NCI-H2227 (cell line): ENCODE measurements around the gene KIAA0513.
"Not testable (repeated sequence)": the region's sequence is repeated elsewhere in the genome, so short reads cannot be mapped to it uniquely, and the experiment has no call there.

Source experiments
- DNase-seq: peaks from one replicate; lab custom pipeline; 2025; ENCODE audit not compliant: unreplicated experiment; lab: John Stamatoyannopoulos, UW

KIAA0513 gene

DNA sequence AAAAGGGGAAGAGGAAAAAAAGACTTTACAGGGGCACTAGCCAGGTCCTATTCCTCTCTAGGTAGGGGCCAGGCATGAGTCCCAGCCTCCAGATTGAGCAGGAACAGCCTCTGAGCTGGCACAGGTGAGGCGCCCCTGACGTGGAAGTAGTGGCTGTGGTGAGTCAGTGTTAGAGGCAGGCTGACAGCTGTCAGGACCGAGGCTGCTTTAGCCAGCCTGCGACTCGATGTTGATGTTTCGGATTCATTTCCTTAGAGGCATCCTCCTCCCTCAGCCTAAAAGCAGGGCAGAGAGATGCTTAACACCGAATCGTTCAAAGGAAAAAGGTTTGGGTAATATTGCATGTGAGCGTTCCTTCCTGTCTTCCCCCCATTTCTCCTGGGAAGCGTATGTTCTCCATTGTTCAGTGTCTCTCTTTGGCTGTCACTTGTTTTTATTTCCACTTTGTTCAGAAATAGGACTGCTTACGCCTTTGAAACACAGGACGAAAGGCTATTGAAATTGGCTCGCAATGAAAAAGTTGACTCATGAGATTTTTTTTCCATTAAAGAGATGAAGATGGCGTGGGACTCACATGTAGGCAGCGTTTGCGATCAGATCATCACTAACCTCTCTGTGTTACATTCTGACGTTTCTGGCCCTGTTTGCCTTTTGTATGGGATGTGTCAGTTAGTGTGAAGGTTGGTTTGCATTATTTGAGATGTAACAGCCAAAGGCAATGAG is 1.3 kb downstream of the KIAA0513 start:
- peak; percentile 6 for DNase-seq

DNA sequence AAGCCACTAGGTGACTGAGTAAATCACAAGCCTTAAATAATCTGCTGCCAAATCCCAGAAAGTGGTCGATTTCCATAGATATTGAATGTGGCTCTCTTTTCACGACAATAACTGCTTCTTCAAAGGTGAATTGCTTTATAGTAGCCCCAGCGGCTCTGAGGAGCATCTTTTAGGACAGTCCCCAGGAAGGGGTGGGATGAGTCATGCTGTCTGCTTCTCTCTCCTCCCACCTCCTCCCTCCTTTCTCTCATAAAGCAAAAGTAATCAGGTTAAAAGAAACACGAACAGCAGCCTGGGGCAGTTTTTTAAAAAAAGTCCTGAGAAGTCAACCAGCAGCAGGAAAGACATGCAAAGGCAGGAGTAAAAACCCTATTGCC is 1.8 kb downstream of the KIAA0513 start:
- no peak for DNase-seq

DNA sequence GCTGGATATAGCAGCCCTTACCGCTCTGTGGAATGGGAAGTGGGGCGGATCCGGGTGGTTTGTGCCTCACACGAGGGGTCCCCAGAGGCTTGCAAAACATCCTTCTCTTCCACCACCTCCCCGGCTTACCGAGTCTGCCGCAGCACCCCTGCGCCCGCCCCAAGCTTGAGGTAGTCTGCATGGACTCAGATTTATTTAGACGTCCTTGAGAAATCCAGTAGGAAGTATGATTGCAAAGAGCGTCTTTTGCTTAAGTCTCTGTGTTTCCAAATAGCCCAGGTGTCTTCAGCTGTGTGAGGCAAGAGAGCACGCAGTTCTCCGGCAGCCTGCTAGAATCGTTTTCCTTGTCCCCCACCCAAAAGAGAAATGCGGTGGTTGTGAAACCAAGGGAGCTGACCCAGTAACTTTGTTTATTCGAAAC is 2.4 kb downstream of the KIAA0513 start:
- no peak for DNase-seq

DNA sequence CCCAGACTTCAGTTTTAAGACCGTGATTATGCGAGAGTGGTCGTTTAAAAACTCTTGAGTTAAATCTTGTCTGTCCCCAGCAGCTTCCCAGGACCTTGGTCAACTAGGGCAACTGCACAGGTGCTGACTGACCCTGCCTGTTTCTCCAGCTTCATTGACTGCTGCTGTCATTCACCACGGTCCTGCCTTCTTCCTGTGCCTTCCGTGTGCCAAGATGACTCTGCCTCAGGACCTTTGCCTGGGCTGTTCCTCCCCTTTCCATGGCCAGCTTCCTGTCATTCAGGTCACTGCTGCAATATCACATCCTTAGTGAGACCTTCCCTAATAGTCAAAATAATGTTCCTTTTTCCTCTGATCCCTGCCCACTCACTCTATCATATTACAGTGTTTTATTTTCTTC is 3.9 kb downstream of the KIAA0513 start:
- no peak for DNase-seq

DNA sequence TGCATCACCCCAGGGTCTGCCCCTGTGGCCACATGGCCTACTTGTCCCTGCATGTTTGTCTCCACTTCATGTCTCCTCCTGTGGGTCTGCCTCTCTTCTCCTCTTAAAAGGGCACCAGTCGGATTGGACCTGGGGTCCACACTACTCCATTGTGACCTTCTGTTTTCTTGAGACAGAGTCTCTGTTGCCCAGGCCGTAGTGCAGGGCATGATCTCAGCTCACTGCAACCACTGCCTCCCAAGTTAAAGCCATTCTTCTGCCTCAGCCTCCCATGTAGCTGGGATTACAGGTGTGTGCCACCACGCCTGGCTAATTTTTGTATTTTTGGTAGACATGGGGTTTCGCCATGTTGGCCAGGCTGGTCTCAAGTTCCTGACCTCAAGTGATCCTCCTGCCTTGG is 4.6 kb downstream of the KIAA0513 start:
- DNase-seq: not testable (repeated sequence)

DNA sequence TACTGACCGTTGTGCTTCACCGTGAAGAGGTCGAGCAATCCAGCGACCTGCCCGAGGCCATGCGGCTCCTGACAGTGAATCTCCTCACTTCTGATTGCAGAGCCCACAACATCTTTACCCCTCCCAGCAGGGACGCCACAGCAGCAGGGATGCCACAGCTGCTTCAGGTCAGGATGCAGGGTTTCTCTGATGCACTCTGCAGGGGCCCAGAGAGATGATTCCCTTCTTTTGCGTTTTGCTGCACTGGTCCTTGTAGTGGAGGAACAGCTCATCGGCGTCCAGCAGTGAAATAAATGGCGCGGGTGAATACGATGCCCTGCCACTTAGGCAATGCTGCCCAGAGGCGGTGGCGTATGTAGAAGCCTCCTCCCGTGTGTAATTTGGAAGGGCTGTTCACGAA is 5.6 kb downstream of the KIAA0513 start:
- peak; percentile 70 for DNase-seq

DNA sequence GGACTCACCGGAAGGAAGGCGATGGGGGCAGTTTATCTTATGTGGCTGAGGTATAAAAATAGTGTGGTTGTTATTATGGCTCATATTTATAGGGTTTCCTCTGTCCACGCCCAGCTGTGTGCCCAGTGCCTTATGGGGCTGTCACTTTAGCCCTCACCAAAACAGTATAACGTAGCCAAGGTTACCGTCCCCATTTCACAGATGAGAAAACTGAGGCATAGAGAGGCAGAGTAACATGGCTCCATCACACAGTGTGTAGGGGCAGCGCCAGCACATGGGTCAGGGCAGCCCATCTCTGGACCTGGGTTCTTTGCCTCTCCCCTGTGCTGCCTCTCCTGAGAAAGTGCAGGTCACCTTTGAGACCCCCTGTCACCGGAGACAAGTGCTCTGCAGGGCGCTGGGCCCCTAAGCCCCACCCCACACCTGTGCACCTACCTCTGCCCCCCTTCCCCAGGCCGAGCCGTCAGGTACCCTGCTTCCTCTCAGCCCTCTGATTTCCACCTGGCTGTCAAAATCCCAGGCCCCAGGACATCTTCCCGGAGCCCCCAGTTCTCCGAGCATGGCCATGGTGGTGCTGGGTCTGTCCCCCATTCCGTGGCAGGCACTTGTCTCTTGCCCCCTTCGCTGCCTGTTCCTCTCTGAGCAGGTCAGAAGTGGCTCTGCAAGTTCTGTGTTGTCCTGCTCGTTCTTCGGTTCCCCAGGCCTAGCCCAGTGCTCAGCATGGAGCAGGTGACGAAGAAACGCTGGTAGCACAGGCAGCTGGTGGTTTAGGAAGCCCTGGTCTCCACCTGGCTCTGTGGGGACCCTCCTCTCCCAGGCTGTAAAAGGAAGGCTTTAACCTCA is 7.2 kb downstream of the KIAA0513 start:
- no peak for DNase-seq

DNA sequence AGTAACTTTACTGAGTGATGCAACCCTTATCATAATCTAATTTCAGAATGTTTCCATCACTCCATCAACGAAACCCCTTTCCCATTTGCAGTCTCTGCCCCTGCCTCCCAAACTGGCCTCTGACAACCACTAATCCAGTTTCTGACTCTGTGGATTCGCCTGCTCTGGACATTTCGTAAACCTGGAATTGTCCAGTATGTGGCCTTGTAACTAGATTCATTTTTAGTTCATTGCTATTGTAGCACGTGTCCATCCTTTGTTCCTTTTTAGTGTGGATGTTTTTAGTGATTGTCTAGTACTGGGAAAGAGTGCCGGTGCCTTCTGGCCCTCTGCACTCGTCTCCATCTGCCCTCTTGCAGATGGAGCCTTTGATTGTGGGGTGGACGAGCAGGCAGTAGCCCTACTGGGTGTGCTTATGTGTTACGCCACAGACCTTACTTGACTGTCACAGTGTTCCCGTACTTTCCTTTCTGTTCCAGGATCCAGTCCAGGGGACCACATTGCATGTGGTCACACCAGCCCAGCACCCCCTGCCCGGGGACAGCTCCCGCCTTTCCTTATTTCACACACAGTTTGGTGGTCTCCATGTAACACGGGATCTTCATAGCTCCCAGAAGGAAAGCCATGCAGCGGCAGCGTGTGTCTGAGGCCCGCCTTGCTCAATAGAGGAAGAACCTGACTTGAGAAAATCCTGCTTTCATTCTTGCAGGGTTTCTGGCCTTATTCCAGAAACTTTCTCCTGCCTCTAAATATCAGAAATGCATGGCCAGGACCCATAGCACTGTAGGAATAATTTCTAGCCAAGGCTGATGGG is 8.8 kb downstream of the KIAA0513 start:
- no peak for DNase-seq

DNA sequence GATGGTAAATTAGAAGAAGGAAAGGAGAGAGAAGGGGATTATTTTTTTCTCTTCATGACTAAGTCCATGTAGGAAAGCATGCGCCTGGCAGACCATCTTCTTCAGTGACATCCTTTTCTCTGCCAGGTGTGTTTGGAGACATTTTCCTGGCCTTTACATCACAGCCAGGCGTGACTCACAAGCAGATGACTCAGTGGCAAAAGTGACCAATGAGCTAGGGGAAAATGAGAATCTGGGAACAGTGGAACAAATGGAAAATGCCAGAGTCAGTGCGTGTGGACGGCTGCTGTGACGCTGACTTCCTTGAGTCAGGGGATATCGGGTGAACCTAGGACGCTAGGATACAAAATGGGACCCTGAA is 9.4 kb downstream of the KIAA0513 start:
- DNase-seq: no peak

DNA sequence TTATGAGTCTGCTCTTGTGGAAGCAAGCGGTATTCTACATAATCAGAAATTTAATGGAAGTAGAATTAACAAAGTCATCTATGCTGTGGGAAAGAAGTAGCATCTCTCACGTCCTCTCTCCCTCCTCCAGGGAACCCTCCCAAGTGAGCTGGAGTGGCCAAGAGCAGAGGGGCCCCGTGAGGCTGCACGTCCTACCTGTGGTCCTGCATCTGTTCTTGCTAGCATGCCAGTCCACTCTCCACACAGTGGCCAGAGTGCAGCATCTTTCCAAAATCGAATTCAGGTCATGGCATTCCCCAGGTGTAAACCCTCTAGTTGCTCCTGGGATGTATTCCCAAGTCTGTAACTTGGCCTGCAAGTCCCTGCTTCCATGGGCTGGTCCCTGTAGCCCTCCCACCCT is 10.1 kb downstream of the KIAA0513 start:
- DNase-seq: no peak

DNA sequence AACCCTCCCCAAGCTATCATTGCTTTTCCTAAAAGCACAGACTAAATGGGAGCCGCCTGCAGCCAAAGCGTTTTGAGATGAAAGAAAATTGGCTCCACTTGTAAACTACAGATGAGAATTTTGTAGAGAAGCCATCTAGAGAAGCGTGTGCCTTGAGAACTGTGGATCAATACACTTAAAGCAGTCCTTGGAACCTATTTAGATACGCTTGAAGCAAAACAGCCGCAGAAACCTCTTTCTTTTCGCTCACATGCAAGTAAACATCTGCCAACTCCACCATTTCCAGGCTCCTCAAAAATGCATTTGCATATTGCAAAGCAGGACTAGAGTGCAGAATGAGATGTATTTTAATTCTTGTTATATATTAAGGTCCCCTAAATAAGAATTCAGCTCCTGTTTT is 13.1 kb downstream of the KIAA0513 start:
- no peak for DNase-seq

DNA sequence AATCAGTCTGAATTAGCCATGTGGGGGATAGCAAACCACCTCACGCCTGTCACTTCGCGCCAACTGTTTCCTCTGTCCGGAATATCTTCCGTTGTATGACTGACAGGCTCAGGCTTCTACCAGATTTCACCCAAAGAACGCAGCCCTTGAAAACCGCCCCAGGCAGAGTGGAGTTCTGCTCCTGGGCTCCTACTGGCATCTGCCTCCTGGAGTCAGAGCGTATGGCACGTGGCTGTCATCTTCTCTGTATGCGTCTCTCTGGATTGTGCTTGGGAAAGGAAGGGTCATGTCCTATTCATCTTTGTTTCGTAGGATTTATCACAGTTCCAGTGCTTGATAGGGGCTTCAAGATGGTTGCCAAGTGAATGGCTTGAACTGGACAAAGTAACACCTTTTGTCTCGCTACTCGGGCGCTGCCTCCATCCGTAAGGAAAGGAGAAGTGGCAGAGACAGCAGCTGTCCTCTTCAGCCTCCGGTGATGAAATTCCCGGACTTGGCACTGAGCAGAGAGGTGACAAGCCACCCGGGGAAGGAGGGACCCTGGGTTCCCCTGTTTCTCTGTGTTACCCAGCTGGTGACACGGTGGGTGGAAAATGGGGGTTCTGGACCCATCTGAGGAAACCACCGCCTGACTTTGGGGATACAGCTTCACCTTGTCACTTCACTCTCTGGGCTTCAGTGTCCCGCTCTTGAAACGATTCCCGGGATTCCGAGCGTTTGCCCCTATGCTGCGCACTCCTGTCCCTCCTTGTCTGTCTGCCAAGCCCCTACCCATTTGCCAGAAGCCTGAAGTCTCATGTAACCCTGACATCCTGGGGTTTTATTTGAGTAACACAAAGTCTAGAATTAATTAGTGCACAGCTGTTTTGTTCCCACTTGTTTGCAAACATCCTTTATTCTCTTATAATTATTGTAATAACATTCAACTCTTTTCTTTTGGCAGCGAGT is 13.9 kb downstream of the KIAA0513 start:
- DNase-seq: peak; percentile 6

DNA sequence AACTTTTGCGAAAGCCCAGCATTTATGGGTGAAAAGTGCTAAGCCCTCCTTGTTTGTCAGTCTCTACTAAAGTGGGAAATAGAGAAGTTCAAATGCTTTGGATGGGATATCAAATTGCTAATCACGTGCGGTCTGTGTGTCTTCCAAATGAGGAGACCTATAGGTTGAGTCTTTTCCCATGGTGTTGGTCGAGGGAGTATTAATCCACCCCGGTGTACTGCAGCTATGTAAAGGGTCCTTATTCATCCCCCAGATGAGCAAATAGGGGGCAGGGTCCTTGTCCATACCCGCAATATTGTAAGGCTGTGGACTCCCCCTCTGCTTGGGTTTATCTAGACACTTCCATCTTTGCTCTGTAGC is 14.6 kb downstream of the KIAA0513 start:
- no peak for DNase-seq

DNA sequence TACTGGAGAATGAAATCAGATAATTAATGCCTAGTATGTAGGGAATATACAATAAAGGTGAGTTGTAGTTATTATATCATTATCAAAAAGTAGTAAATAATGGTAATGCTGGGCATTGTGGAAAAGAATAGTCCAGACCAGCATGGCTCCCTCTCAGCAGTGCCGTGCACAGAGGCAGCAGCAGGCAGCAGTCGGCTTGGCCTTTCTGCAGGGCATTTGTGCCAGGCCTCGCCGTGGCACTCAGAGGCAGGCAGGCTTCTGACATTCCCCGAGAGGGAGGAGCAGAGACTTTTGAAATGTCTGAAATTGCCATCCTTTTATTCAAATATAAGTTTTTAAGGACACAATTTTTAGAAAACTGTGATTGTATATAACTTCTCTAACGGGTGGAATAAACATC is 15.0 kb downstream of the KIAA0513 start:
- no peak for DNase-seq

DNA sequence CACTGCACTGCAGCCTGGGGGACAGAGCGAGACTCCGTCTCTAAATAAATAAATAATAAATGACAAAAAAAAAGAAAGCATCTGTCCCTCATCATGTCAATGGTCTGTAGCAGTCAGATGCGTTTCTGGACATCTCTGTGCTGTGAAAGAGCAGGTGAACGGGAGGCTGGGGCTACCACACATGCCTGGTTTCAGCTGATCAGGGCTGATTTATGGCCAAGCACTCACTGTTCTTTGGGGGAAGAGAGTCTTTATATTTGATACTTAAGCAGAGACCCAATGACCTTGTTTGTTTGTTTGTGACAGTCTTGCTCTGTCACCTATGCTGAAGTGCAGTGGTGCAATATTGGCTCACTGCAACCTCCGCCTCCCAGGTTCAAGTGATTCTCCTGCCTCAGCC is 17.5 kb downstream of the KIAA0513 start:
- DNase-seq: no peak

DNA sequence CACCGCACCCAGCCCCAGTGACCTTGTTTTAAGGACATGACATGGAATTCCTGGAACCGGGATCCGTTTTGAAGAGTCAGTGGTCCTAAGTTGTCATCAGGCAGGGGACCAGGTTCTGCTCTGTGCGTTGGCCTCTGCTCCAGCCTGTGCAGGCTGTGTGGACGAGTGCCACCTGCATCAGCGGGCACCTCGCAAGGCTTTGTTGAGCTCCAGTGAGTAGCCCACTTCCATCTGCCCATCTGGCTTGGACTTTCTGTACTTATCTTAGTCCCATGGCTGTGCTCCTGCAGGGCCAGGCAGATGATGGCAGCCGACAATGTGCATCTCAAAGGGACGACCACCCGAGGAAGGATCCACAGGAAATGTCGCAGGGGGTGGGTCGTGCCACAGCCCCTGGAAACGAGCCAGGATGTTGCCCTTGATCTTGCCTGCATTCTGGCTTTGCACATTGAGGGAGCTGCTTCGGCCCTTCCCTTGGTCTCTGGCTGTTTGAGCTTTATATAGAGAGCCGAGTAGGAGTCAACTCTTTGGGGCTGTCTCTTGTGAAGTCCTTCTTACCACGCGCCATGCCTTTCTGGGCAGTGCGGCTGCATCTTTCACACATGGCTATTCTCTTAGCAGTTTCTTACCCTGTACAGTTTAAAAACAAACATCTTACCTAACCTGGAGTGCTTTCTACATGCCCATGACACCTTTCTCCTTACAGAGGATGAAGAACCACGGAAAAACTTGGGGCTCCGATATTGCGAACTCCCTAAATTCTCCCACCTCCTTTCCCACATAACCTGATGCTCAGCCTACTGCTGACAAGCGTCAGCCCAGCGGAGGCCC is 18.3 kb downstream of the KIAA0513 start:
- DNase-seq: no peak

DNA sequence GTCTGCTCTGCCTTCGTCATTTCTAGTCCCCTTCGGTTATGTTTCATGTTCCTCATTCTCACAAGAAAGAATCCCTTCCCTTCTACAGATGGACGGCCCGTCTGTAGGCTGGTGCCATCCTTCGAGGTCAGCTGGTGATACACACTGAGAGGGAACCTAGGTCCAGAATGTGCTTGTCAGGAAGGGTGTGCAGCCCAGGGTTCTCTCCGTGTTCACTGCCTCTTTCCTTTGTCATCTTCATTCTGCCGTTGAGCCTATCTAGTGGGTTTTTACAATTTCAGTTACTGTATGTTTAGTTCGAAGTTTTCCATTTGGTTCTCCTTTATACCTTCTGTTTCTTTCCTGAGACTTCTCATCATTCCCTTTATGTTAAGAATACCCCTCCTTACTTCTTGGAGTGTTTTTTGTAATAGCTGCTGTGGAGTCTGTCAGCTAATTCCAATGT is 18.9 kb downstream of the KIAA0513 start:
- no peak for DNase-seq

DNA sequence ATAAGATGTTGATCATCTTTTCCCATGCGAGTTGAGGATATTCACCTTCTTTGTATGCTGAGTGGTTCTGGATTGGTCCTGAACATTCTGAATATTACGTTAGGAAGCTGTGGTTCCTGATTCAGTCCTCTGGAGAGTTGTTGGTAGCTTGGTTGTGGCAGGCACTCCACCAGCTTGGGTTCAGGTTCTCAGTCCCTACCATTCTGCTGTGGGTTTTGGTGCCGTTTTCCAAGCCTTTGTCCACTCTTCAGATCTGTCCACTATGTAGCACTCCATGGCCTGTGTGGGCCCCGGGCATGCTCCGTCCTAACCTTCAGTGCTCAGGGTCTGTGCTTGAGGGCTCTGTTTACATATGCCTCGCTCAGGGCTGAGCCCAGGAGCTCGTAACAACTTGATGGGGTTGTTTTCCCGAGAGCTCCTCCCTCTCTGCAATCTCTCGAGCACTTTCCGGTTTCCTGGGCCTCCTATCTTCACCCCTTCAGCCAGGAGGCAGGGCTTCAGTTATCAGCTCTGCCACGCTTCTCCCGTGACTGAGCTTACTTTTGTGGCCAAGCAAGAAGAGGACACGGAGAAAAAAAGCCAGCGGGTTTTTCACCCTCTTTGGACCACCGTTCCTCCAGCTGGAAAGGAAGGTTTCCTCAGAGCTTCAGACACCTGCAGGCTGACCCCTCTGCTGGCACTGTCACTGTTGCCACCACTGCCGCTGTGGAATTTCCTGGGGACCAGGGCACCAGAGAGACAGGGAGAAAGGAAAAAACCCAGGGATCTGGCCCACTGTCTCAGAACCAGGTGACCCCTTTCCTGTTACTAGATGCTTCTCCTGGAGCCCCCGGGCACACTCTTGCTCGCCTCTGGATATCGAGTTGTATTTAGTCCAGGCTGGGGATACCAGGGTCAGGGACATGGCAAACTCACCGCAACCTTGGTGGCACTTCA is 19.6 kb downstream of the KIAA0513 start:
- DNase-seq: no peak
